HK-2 (cell line): Measurements from ENCODE around the gene CTNNAL1.
"Not testable (repeated sequence)": the region's sequence is repeated elsewhere in the genome, so short reads cannot be mapped to it uniquely, and the experiment has no call there.

Experiments
- DNase-seq: peaks from one replicate; pipeline ENCODE4 v3.0.0-alpha.2; 2018; ENCODE audit not compliant: unreplicated experiment

Gene CTNNAL1

DNA sequence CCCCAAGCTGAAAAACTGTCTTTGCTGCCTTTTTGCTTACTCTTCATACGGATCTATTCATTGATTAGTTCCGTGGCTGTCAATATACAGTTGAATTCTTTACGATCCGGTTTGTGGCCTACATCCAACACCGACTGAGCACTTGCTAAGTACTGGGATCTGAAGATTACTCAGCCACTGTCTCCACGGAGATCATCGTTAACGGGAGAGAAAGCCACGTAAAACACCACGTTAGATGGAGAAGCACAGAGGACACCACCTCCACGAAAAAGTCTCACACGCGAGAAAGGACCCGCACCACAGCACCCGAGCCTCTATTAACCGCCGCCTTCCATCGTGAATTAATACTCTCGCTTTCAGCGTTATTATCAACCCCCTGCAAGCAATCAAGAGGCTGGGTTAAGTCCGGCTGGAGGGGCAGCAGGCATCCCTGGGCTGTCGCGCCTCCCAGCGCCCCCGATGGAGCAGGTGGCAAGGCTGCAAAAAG is 80.0 kb downstream of the CTNNAL1 start:
- no peak for DNase-seq

DNA sequence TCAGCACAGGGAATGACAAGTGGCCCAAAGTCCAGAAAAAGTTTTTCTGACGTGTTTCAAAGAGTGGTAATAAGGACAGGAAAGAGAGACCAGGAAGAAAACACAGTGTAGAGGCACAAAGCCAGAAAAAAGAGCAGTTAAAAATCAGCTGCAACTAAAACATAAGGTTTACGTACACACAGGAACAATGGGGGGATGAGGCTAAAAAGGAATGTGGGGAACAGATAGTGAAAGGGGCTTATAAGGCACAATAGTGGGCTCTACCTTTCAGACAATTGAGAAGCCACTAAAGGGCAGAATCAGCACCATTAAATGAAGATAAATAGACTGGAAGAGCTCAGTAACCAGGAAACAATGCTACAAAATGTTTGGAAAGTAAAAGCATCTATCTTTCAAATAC is 84.9 kb downstream of the CTNNAL1 start:
- no peak for DNase-seq

DNA sequence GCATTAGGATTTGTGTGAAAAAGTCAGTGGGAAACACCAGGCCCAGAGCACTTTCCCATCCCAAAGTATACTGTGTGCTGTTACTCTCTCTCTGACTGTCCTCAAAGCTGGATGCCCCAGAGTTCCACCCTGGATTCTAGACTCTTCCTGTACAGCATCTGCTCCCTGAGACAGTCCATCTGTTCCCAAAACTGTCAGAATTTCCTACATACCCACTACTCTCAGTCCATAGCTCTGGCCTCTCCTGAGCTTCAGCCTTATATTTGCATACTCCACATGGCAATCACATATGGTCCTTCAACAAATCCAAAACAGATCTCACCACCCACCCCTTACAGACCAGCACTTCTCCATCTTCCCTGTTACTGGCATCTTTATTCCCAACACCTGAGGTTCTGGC is 88.8 kb downstream of the CTNNAL1 start:
- DNase-seq, result no peak

DNA sequence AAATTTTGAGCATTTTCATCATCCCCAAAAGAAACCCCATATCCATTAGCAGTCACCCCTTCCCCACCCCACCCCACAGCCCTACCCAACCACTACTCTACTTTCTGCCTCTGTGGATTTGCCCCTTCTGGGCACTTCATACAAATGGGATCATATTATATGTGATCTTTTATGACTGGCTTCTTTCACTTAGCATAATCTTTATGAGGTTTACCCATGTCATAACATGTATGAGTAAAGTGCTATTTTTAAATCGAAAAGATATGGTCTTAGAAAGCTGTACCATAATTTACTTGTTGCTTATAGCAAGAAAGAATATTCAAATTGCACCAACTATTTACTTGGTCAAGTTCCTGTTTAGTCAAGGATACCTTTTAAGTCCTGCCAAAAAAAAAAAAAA is 92.1 kb downstream of the CTNNAL1 start:
- no peak for DNase-seq

DNA sequence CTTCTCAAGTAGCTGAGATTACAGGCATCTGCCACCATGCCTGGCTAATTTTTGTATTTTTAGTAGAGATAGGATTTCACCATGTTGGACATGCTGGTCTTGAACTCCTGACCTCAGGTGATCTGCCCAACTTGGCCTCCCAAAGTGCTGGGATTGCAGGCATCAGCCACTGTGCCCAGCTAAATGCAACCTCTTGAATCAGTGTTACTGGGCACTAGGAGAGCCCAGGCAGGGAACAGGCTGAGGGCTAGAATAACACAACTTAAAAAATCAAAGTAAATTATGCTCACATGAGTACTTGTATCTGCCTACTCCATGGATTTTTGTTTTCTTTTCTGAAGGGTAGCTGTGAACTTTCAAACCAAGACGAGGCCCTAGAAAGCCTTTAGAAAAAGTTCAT is 92.9 kb downstream of the CTNNAL1 start:
- DNase-seq, result not testable (repeated sequence)

DNA sequence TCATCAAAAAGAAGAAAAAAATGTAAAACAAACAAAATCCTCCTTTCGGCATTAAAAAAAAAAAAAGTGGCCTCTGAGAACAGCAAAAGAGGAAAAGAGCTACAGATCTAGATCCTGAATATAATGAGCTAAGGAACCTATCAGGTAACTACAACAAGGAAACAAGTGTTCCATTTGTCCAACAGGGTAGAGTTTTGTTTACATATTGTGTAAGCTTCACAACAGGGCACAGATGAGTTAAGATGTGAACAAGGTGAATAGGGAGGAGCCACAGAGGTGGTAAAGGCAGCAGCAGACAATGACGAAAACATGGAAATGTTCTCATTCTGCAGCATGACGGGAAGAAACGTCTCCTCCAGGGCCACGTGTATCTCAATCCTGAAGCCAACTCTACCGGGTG is 93.8 kb downstream of the CTNNAL1 start:
- DNase-seq, result no peak

DNA sequence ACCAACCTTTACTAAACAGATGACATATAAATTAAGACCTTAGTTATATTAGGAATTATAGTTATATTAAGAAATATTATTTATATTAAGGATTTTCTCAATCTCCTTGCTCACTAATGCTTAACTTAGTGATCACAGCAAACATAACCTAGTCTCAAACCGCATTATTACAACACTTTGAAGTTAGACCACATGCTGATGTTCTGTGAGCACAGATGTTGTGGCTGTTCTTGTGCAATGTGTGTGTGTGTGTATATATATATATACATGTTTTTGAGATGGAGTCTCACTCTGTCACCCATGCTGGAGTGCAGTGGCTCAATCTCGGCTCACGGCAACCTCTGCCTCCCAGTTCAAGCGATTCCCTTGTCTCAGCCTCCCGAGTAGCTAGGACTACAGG is 99.9 kb downstream of the CTNNAL1 start:
- no peak for DNase-seq

DNA sequence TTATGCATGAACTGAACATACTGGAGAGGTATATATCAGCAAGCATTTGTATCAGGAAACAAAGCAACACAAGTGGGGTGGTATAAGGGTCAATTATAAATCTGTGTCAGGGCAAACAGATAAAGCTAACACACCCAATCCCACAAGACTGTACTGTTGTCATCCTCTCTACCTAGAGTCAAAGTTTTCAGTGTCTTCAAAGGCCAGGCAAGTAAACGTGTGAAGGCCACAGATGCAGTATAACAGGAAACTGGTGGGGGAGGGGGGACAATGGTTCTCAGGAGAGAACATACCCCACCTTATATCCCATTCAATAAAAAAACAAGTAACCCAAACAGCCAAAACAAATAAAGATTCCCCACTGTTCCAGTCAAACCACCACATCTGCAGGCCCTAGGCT is 101.5 kb downstream of the CTNNAL1 start:
- no peak for DNase-seq

DNA sequence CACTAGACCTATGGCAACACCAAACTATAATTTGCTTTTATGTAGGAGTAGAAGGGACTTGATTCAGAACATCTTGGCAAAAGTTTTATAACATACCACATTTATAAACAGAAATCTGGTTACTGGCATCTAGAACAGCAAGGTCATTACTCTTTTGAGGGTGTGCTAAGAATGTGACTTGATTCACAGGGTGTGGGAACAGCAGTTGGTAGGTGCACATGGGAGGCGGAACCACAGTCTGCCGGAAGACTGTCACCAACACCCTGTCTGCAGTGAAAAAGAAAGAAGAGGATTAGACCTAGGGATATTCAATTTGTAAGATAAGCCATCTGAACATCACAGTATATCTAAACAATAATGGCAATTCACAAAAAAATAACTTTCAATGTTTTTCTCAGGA is 102.4 kb downstream of the CTNNAL1 start:
- no peak for DNase-seq

DNA sequence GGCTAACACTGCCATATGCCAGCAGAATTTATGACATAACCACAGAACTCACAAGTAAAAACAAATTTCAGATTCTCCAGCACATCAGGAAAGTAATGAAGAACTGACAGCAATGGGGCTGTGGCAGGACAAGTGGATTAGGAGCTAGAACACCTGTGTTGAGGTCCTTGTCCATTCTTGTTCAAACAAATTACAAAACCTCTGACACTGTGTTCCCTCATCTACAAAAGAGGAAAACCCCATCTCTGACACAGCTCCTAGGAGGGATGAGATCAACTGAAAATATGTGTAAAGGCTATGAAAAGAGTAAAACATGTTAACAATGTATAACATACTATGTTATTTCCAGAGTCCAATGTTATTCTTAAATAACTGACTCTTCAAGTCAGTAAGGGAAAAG is 102.9 kb downstream of the CTNNAL1 start:
- DNase-seq, result no peak

DNA sequence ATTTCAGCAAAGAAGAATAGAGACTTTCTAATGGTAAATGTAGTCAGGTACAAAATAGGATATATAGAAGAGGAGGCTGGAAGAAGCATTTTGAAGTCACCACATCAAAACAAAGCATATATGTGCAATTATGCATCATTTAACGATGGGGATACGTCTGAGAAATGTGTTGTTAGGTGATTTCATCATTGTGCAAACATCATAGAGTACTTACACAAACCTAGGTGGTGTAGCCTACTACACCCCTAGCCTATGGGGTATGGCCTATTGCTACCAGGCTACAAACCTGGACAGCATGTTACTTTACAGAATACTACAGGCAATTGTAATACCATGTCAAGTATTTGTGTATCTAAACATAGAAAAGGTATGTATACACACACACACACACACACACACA is 107.8 kb downstream of the CTNNAL1 start:
- no peak for DNase-seq

DNA sequence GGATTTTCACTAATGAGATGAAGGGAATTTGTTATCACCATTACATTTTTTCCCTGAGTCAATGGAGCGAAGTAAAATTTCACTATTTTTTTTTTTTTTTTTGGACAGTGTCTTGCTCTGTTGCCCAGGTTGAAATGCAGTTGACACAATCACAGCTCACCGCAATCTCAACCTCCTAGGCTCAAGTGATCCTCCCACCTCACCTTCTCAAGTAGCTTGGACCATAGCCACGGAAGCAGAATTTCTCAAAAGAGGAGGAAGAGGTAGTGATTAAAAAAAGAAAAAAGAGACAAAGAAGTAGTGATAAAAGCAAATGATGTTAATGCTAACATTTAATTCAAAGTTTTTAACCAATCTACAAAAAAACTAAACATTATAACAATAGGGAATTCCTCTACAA is 109.1 kb downstream of the CTNNAL1 start:
- no peak for DNase-seq

DNA sequence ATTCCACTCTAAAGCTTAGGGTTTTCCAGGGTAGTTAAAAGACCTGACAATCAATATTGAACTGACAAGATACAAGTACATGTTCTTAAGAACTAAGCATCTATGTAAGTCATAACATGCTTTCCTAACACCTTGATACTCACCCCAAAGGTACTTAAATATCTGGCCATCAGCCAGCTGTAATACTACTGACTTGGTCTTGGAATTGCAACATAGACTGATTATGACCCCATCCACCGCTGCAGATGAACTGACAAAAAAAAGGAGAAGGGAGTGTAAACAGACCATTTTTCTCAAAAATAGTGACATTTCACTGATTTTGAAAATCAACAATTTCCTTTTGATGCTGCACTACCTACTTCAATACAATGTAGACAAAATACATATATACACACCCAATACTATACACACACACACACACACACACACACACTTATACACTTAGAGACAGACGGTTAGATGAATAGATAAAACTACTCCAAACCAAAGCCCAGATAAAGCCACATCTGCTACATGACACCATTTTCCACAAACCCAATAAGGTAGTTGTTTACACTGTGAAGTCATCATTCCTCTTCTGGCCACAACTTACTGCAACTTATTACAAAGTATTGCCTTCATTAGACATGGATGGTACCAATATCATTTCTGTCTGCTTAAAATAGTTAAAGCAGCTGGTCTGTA is 109.7 kb downstream of the CTNNAL1 start:
- no peak for DNase-seq

DNA sequence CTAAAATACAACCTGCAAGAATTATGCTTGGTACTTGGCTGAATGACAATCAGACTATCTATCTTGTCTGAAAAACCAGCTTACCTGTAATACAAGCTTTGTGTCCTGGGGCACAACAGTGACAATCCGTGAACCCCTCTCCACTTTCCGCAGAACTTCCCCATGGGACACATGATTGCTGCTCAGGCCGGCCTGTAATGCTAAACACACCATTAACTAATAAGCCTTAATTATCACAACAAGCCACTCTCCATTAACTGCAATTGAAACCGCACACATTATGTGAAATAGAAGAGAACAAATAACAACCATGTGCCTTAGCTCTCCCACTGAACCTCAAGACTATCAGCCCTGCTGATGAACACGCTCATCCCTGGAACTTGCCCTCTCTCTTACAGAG is 113.1 kb downstream of the CTNNAL1 start:
- DNase-seq, result no peak

DNA sequence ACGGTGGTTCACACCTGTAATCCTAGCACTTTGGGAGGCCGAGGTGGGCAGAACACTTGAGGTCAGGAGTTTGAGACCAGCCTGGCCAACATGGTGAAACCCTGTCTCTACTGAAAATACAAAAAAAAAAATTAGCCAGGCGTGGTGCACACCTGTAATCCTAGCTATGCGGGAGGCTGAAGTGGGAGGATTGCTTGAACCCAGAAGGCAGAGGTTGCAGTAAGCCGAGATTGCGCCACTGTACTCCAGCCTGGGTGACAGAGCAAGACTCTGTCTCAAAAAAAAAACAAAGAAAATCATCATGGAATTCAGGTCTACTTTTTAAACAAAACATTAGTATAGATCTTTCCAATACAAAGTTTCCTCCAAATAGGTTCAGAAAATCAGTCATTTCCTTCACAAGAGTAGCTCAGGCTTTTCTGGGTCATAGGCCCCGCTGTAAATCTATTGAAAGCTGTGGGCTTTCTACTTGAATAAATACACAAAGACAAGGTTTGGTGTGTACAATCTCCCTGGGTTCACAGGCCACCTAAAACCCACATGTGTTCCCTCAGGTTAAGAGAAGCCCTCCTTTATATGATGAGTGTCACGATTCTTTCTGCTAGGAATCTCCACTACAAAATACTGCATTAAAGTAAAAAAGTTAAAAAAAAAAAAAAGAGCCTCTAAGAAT is 114.1 kb downstream of the CTNNAL1 start:
- DNase-seq, result not testable (repeated sequence)

DNA sequence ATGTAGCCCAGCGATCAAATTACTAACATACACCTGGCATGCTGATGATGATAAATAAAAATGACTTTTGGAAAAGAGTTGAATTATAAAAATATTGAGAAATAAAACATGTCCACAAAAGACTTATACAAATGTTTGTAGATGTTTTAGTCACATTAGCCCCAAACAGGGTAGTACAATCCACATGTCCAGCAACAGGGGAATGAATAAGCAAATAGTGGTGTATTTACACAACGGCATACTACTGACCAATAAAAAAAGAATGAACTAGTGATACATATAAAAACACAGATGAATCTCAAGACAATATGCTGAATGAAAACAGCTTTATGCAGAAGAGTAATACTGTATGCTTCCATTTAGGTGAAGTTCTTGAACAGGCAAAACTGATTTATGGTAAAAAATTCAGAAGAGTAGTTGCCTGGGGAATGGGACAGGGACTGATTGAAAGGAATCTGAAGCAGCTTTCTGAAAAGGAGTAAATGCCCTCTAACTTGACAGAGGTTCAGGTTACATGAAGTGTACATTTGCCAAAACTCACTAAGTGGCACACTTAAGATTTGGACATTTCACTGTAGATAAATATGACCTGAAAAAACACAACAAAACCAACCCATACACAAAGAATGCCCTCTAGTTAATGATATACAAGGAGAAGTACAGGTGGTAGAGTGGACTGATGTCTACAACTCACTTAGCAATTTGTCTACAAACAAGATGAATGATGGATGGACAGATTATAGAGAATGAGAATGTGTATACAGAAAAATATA is 115.8 kb downstream of the CTNNAL1 start:
- no peak for DNase-seq

DNA sequence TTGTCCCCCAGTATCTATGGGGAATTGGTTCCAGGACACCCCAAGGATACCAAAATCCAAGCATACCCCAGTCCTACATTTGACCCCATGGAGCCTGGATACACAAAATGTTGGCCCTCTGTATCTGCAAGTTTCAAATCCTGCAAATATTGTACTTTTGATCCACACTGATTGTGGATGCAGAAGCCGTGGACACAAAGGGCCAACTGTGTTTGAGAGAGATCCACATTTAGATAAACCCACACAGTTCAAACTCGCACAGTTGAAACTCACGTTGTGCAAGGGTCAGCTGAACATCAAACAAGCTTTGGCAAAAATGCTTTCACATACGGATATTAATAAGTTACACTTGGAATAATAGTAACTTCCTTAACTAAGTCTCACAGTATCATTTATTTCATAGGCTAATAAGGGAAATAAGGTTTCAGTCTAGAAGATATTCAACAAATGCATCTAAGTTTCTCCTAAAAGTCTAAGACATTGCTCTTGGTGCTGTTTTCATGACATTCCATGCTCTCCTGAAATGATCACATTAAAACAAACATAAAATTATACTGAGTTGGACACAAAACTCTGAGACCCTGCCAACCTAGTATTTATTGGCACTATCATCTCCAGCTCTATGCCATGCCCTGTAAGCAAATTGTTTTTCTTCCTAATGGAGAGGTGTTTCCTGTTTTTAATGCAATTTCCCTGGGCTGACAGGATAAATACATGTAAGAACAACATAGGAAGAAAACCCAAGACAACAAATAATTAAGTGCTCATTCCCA is 118.9 kb downstream of the CTNNAL1 start:
- DNase-seq, result no peak
